Stimulated activated CD4-positive, alpha-beta T cell treated with anti-CD3 and anti-CD28 coated beads, Interleukin-4, amount 100 ng/mL, for 4 hours (primary cell): ENCODE measurements around the gene SEMA3C.

Experiments
- DNase-seq, 2 experiments: peaks; one replicate each; pipeline ENCODE4 v3.0.0-alpha.2; 2020

The SEMA3C gene

DNA sequence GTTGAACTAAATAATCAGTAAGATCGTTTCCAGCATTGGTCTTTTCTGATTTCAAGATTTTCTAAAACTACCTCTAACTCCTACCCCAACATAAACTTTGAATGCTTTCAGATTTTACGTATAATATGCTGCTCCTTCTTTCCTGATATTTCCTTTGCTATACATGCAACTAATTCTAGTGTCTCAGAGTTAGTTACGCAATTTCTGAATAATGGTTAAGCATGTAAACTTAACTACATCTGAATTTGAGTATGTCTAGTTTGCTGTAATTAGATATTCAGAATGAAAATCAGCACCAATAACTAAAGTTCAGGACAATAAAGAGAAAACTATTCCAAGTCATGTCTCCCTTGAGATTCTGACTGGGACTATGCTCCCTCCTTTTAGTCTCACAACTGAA, 71.0 kb downstream of the SEMA3C start:
- no peak for DNase-seq

DNA sequence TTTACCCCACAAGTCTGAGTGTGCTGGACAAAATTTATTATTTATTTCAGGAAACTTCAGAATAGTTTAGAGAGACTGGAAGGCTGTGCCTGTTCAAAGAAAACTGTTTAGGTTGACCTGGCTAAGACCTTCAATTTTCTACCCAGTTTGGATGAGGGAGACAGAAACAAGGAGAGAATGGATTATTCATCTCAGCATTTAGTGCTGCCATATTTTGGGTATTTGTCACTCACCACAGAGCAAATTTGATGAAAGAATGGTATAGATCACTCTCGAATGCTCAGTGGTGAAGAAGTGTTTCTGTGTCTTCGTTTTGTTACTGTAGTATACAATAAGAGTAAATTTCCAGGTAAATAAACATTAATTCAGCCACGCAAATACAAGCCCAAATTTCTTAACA, 71.8 kb downstream of the SEMA3C start:
- no peak for DNase-seq

DNA sequence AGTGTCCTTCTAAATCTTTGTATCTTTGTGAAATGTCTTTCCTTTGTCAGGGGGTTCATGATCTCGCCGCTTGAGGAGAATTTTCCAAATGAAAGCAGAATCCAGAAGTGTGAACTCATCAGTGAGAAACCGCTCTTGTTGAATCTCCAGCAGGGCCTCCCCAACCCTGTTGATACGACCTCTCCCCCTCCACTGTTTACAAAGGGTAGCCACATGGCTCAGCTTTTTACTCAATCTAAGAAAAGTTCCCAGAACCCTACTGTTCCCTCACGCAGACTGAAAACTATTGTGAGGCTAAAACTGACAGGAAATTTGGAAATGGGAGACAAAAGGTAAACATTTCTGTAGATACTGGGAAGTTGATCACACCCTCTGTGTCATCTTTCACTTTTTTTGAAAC, 73.9 kb downstream of the SEMA3C start:
- DNase-seq = no peak

GRCh38 chr7:80843018-80843677, 75.7 kb downstream of the SEMA3C start:
- no peak for DNase-seq

GRCh38 chr7:80842022-80842790, 76.6 kb downstream of the SEMA3C start:
- DNase-seq = no peak

GRCh38 chr7:80841423-80841955, 77.4 kb downstream of the SEMA3C start:
- no peak for DNase-seq

- no peak for DNase-seq
Measured at GRCh38 chr7:80840681-80841080, 78.2 kb downstream of the SEMA3C start.

- DNase-seq = no peak
Measured at GRCh38 chr7:80839855-80840254, 79.0 kb downstream of the SEMA3C start.

- DNase-seq = no peak
Measured at GRCh38 chr7:80838643-80839042, 80.2 kb downstream of the SEMA3C start.

DNA sequence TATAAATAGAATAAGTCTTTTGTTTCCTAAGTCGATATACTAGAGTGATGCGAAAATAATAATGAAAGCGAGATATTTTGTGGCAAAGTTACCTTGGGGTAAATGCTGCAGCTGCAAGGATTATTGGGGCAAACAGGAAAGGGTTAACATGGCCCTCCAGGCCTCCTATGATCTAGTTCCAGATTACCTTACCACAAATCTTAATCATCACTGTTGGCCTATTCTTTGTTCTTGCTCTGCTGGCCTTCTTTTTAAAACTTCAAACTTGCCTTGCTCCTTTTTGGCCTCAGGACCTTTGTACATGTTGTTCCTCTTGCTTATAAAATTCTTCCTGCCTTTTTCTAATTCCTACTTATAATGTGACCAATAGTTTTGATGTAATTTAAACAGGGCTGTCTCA, 81.5 kb downstream of the SEMA3C start:
- DNase-seq = no peak

GRCh38 chr7:80835251-80835650, 83.6 kb downstream of the SEMA3C start:
- DNase-seq = no peak

- DNase-seq = no peak
Measured at GRCh38 chr7:80833289-80834268, 85.3 kb downstream of the SEMA3C start.

DNA sequence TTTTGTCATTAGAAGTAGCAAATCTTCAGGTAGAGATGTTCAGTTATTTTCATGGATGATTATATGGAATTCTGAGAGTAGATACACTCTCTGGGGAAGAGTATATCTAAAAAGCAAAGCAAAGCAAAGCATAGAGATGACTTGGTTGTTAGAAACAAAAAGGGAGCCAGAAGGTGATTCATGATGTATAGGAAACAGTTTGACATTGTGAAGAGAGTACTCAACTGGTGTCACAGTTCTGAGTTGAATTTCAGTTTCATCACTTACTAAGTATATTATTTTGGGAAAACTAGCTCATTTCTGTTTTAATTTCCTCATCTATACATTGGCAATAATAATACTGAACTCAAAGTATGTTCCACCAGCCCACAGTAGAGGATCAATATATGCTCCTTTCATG, 86.8 kb downstream of the SEMA3C start:
- no peak for DNase-seq

GRCh38 chr7:80830584-80831285, 88.1 kb downstream of the SEMA3C start:
- DNase-seq = no peak

DNA sequence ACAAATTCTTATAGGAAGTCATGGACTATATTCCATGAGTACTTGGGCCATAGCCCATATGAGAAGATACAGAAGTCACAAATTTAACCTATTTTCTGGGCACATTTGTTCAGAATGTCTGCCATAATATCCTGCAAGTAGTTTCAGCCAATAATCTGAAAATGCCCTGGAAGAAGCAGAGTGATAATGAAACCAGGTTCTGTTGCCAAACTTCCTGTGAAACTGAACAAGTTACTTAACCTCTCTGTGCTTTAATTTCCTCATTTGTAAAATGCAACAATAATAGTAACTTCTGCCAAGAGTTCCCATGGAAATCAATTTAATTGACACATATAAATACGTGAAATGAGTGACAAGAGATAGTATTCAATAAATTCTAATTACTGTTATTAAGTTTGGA, 88.8 kb downstream of the SEMA3C start:
- no peak for DNase-seq

DNA sequence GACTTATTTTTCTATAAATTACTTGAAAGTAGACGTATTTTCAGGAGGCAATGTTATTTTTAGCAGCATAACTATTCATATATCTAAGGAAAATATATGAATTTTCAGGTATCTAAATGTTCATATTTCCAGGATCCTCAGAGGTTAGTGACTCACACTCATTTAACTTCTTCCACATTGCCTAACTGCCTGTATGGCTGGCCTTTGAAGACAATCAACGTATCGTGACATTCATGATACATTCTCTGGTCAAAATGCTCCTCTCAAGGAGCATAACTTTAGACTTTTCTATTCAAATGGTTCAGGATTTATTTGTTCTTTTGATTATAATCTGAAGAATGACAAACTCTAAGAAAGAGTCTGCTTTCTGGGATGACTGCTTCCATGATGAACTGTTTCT, 89.3 kb downstream of the SEMA3C start:
- DNase-seq = no peak

- DNase-seq = no peak
Measured at GRCh38 chr7:80827239-80827633, 91.6 kb downstream of the SEMA3C start.

DNA sequence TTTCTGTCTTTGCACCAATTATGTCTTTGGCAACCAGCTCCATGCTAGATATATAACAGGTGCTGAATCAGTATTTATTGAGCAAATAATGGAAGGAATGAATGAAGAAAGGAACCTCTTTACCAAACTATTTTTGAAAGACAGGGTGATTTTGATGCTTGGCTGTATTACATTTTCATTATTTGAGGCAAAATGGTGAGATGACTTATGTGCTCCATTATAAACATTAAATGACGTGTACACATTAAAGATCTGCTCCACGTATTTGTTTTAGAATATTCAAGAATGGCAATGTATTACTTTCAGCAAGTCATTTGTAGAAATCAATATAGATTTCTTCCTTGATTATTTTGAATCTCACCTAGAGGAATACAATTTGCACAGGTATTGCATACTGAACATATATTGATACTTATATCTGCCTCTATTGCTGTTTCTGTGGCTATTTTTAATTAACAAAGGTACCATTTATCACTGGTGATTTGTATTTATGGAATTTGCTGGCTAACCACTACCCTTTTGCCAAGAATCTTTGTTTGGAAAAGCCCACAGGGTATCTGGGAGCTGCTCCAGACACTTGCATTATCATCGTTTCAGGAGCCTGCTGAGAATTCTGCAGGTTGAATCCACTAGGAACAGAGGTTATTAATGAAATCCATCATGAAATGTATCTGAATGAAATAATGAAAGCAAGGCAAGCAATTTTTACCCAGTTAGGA, 92.2 kb downstream of the SEMA3C start:
- no peak for DNase-seq

DNA sequence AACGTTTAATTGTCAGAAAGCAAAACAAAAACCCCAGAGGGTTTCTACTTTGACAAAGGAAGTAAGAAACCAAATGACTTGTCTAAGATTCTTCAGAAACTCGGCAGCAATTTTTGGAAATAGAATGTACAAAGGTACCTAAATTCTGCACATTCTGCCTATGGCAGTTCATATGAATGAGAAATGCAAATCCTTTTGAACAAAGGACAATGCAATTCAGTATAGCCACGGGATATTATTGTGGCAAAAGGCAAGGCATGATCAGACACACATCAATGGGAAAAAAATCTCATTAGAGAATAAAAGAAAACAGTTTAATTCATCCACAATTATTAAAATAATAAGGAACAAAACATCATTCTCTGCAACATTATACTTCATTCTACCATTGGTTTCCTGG, 93.4 kb downstream of the SEMA3C start:
- no peak for DNase-seq

GRCh38 chr7:80824253-80824652, 94.6 kb downstream of the SEMA3C start:
- DNase-seq = no peak

DNA sequence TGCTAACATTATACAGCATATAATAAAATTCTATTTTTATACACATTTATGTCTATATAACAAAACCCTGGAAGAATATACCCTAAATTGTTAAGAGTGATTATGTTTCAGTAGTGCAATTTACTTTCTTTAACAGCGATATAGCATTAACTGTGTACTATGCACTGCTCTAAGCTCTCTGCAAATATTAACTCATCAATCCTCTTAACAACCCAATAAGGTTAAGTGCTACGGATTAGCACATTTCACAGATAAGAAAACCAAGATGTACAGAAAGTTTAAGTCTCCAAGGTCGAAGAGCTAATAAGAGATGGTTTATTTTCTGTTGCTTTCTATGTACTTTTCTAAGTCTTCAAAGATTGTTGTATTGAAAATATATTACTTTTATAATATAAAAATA, 95.8 kb downstream of the SEMA3C start:
- DNase-seq = no peak

- no peak for DNase-seq
Measured at GRCh38 chr7:80821771-80822319, 97.0 kb downstream of the SEMA3C start.
